Trophoblast cell (in vitro differentiated cells and primary cell): Measurements from ENCODE around the gene SEMA3G.
A peak's percentile ranks its signal among the peaks of the same experiment; 100 is the strongest.

Source experiments
- DNase-seq, 2 donors: peaks; one replicate each; pipeline ENCODE4 v3.0.0-alpha.2; 2016
- H2AFZ ChIP-seq: 2 replicates; pipeline ENCODE4 v1.6.1; 2013; ENCODE audit warnings: low read length, moderate library complexity, mild to moderate bottlenecking; ENCODE audit not compliant: insufficient read depth, poor library complexity
- H2AK5ac ChIP-seq: 2 replicates; pipeline ENCODE4 v1.6.1; 2013; ENCODE audit warnings: mild to moderate bottlenecking, low read length
- H2BK120ac ChIP-seq: 2 replicates; pipeline ENCODE4 v1.6.1; 2013; ENCODE audit warnings: low read length, mild to moderate bottlenecking, moderate library complexity; ENCODE audit not compliant: insufficient read depth, poor library complexity
- H2BK12ac ChIP-seq: 2 replicates; pipeline ENCODE4 v1.6.1; 2013; ENCODE audit warnings: mild to moderate bottlenecking, low read length, moderate library complexity
- H2BK5ac ChIP-seq: 2 replicates; pipeline ENCODE4 v1.6.1; 2013; ENCODE audit warnings: low read length, low read depth, moderate library complexity, mild to moderate bottlenecking; ENCODE audit not compliant: poor library complexity
- H3K14ac ChIP-seq: 2 replicates; pipeline ENCODE4 v1.6.1; 2013; ENCODE audit warnings: mild to moderate bottlenecking, low read length
- H3K18ac ChIP-seq: 2 replicates; pipeline ENCODE4 v1.6.1; 2013; ENCODE audit warnings: mild to moderate bottlenecking, low read length
- H3K23ac ChIP-seq: 2 replicates; pipeline ENCODE4 v1.6.1; 2013; ENCODE audit warnings: low read length
- H3K27ac ChIP-seq: 2 replicates; pipeline ENCODE4 v1.5.1; 2013; ENCODE audit warnings: low read depth, mild to moderate bottlenecking, inconsistent platforms, low read length, moderate library complexity
- H3K27me3 ChIP-seq: 2 replicates; pipeline ENCODE4 v1.6.1; 2013; ENCODE audit warnings: inconsistent platforms, mild to moderate bottlenecking, low read length, moderate library complexity; ENCODE audit not compliant: insufficient read depth
- H3K36me3 ChIP-seq, 2 experiments: 1 replicate in 1 of 2; 2 replicates in 1 of 2; pipeline ENCODE4 v1.6.1; 2013; ENCODE audit warnings: low read length in 2 of 2, mild to moderate bottlenecking in 2 of 2, moderate library complexity in 1 of 2; ENCODE audit not compliant: insufficient read depth in 2 of 2, control insufficient read depth in 1 of 2
- H3K4ac ChIP-seq: 2 replicates; pipeline ENCODE4 v1.6.1; 2013; ENCODE audit warnings: low read depth, mild to moderate bottlenecking, low read length, moderate library complexity
- H3K4me1 ChIP-seq, 2 experiments: 1 replicate in 1 of 2; 2 replicates in 1 of 2; pipeline ENCODE4 v1.6.1; 2013; ENCODE audit warnings: low read length in 2 of 2, mild to moderate bottlenecking in 2 of 2, moderate library complexity in 1 of 2; ENCODE audit not compliant: insufficient read depth in 2 of 2, control insufficient read depth in 1 of 2
- H3K4me2 ChIP-seq: 2 replicates; pipeline ENCODE4 v1.6.1; 2013; ENCODE audit warnings: inconsistent platforms, mild to moderate bottlenecking, low read length, moderate library complexity
- H3K4me3 ChIP-seq: 2 replicates; pipeline ENCODE4 v1.5.1; 2013; ENCODE audit warnings: mild to moderate bottlenecking, low read depth, low read length, inconsistent platforms
- H3K79me1 ChIP-seq: one replicate; pipeline ENCODE4 v1.6.1; 2013; ENCODE audit warnings: low read length
- H3K79me2 ChIP-seq: 2 replicates; pipeline ENCODE4 v1.6.1; 2013; ENCODE audit warnings: low read length, mild to moderate bottlenecking; ENCODE audit not compliant: control insufficient read depth, insufficient read depth, poor library complexity
- H3K9ac ChIP-seq: 2 replicates; pipeline ENCODE4 v1.6.1; 2013; ENCODE audit warnings: mild to moderate bottlenecking, low read length
- H3K9me3 ChIP-seq: 2 replicates; pipeline ENCODE4 v1.6.1; 2013; ENCODE audit warnings: low read depth, mild to moderate bottlenecking, control low read depth, inconsistent platforms, low read length; ENCODE audit not compliant: insufficient read depth
- H4K12ac ChIP-seq: 2 replicates; pipeline ENCODE4 v1.6.1; 2013; ENCODE audit warnings: low read depth, mild to moderate bottlenecking, low read length, moderate library complexity
- H4K8ac ChIP-seq: 2 replicates; pipeline ENCODE4 v1.6.1; 2013; ENCODE audit warnings: low read depth, mild to moderate bottlenecking, low read length, moderate library complexity
- H4K91ac ChIP-seq: one replicate; pipeline ENCODE4 v1.6.1; 2013; ENCODE audit warnings: low read depth, mild to moderate bottlenecking, low read length, moderate library complexity
- WGBS: extraction: QIAGEN DNeasy Blood & Tissue Kit; methylation state at CpG from one replicate; pipeline ENCODE4 v1.1.7; 2013; ENCODE audit warnings: missing lambda C conversion rate; ENCODE audit not compliant: insufficient read length, insufficient coverage; ENCODE audit errors: extremely low coverage; 5-methylcytosine and 5-hydroxymethylcytosine counted together

The SEMA3G gene

GRCh38 chr3:52473026-52473425, 28.1 kb upstream of the SEMA3G start:
- H3K79me1 ChIP-seq, result no peaks in the 10 kb centered on the region
- H3K9ac ChIP-seq, result no peak overlapping the region
- no peak overlapping the region for H3K4me3 ChIP-seq
- no peak overlapping the region for H3K4me2 ChIP-seq
- no peak overlapping the region for H4K91ac ChIP-seq
- H3K4me1 ChIP-seq, result no peaks in the 10 kb centered on the region
- no peak overlapping the region for H2AK5ac ChIP-seq
- no peak overlapping the region for H4K12ac ChIP-seq
- peaks cover 62 to 69% of the 10 kb centered on the region in 2 experiments for H3K36me3 ChIP-seq
- no peaks in the 10 kb centered on the region for H3K9me3 ChIP-seq
- no peak for DNase-seq
- H3K23ac ChIP-seq, result no peak overlapping the region
- no peaks in the 10 kb centered on the region for H3K79me2 ChIP-seq
- H3K4ac ChIP-seq, result no peak overlapping the region
- H2AFZ ChIP-seq, result no peak overlapping the region
- no peak overlapping the region for H2BK5ac ChIP-seq
- no peak overlapping the region for H3K14ac ChIP-seq
- no CpG with 5 or more reads among the region's 5 CpGs for WGBS
- no peak overlapping the region for H2BK12ac ChIP-seq
- H2BK120ac ChIP-seq, result no peak overlapping the region
- H3K27ac ChIP-seq, result no peak overlapping the region
- peak overlapping the region; percentile 25 for H3K18ac ChIP-seq
- no peaks in the 10 kb centered on the region for H3K27me3 ChIP-seq
- no peak overlapping the region for H4K8ac ChIP-seq

- Histone ChIP-seq H4K12ac (no peak overlapping the region), H3K79me2 (no peaks in the 10 kb centered on the region), H3K18ac (no peak overlapping the region), H3K23ac (no peak overlapping the region), H3K27me3 (no peaks in the 10 kb centered on the region), H3K79me1 (no peaks in the 10 kb centered on the region), H3K4me1 (no peaks in the 10 kb centered on the region), H2BK120ac (no peak overlapping the region), H2BK5ac (no peak overlapping the region), H3K36me3 (peaks cover 56 to 64% of the 10 kb centered on the region in 2 experiments), H3K27ac (no peak overlapping the region), H3K14ac (no peak overlapping the region), H3K4me3 (no peak overlapping the region), H2AFZ (no peak overlapping the region), H4K8ac (no peak overlapping the region), H2AK5ac (no peak overlapping the region), H2BK12ac (no peak overlapping the region), H3K9ac (no peak overlapping the region), H3K9me3 (no peaks in the 10 kb centered on the region), H3K4me2 (no peak overlapping the region), H3K4ac (no peak overlapping the region), H4K91ac (no peak overlapping the region)
- WGBS, result no CpG with 5 or more reads among the region's 14 CpGs
- DNase-seq, result no peak
Observed at GRCh38 chr3:52472239-52473000, 27.5 kb upstream of the SEMA3G start.

- H3K4me2 ChIP-seq, result no peak overlapping the region
- no peaks in the 10 kb centered on the region for H3K27me3 ChIP-seq
- H3K9me3 ChIP-seq, result no peaks in the 10 kb centered on the region
- no peak overlapping the region for H3K18ac ChIP-seq
- no peak overlapping the region for H3K4ac ChIP-seq
- H3K79me1 ChIP-seq, result no peaks in the 10 kb centered on the region
- H2AFZ ChIP-seq, result no peak overlapping the region
- H3K23ac ChIP-seq, result no peak overlapping the region
- no peak overlapping the region for H3K9ac ChIP-seq
- H2BK5ac ChIP-seq, result no peak overlapping the region
- H3K79me2 ChIP-seq, result no peaks in the 10 kb centered on the region
- no peak overlapping the region for H3K14ac ChIP-seq
- H3K36me3 ChIP-seq, result peaks cover 56 to 64% of the 10 kb centered on the region in 2 experiments
- WGBS, result no CpG with 5 or more reads among the region's 26 CpGs
- H2BK120ac ChIP-seq, result no peak overlapping the region
- H4K91ac ChIP-seq, result no peak overlapping the region
- no peaks in the 10 kb centered on the region for H3K4me1 ChIP-seq
- H3K27ac ChIP-seq, result no peak overlapping the region
- peak; percentile 24 to 65 for DNase-seq
- H4K8ac ChIP-seq, result no peak overlapping the region
- H2BK12ac ChIP-seq, result no peak overlapping the region
- H2AK5ac ChIP-seq, result no peak overlapping the region
- no peak overlapping the region for H3K4me3 ChIP-seq
- H4K12ac ChIP-seq, result no peak overlapping the region
Observed at GRCh38 chr3:52471371-52472238, 26.7 kb upstream of the SEMA3G start.

GRCh38 chr3:52470920-52471319, 26.0 kb upstream of the SEMA3G start:
- no CpG with 5 or more reads among the region's 4 CpGs for WGBS
- no peaks in the 10 kb centered on the region for H3K4me1 ChIP-seq
- no peak overlapping the region for H3K23ac ChIP-seq
- H2AK5ac ChIP-seq, result no peak overlapping the region
- H2BK12ac ChIP-seq, result no peak overlapping the region
- H3K9ac ChIP-seq, result peak overlapping the region; percentile 7
- no peak overlapping the region for H2AFZ ChIP-seq
- no peaks in the 10 kb centered on the region for H3K27me3 ChIP-seq
- no peak overlapping the region for H4K12ac ChIP-seq
- H3K27ac ChIP-seq, result no peak overlapping the region
- no peaks in the 10 kb centered on the region for H3K79me2 ChIP-seq
- H3K4me2 ChIP-seq, result no peak overlapping the region
- H2BK5ac ChIP-seq, result no peak overlapping the region
- H3K4me3 ChIP-seq, result peak overlapping the region; percentile 45
- H3K18ac ChIP-seq, result no peak overlapping the region
- no peak overlapping the region for H3K4ac ChIP-seq
- H3K79me1 ChIP-seq, result no peaks in the 10 kb centered on the region
- peaks cover 54 to 60% of the 10 kb centered on the region in 2 experiments for H3K36me3 ChIP-seq
- H3K14ac ChIP-seq, result no peak overlapping the region
- no peaks in the 10 kb centered on the region for H3K9me3 ChIP-seq
- no peak overlapping the region for H4K91ac ChIP-seq
- no peak for DNase-seq
- H4K8ac ChIP-seq, result no peak overlapping the region
- H2BK120ac ChIP-seq, result no peak overlapping the region
